ENCODE measurements around the gene BAHCC1. TPM values are rescaled to one million over a fixed set of nuclear protein-coding genes. Genes with fewer than 3 reads are reported as not detected.

Gene BAHCC1
- total and polyA plus RNA-seq, 2 of the 8 experiments (the other 6 are each of a cell fraction or from before 2014, with no cell fraction given): 0.26 to 0.58 TPM

- H3K9ac ChIP-seq (replicated peaks in 1 of 4; ENCODE audit: extremely low read depth in 1 of 4, low read depth in 3 of 4, low read length in 3 of 4): no peak overlapping the region
Measured at GRCh38 chr17:81384929-81385319, 10.3 kb upstream of the BAHCC1 start.

More at GRCh38 chr17:81384929-81385319, 10.3 kb upstream of the BAHCC1 start:
- Histone ChIP-seq H3K4me1 (replicated peaks in 1 of 4; ENCODE audit: control insufficient read depth in 3 of 4, insufficient read depth in 4 of 4, low read length in 3 of 4) (peaks cover 0 to 24% (median 12%) of the 10 kb centered on the region in 4 experiments; a peak in 6 of 7 replicates), H3K4ac (replicated peaks; ENCODE audit: insufficient read length, low read depth, low read length) (no peak overlapping the region), H3K36me3 (ENCODE audit: control insufficient read depth in 2 of 4, insufficient read depth in 4 of 4, low read length in 3 of 4) (no peaks in the 10 kb centered on the region; a peak in 1 of 8 replicates), H3K23ac (ENCODE audit: insufficient read length) (no peak overlapping the region), H2AK5ac (ENCODE audit: low read depth, low read length) (no peak overlapping the region), H3K9me3 (ENCODE audit: insufficient read depth in 2 of 2, low read depth in 1 of 2, low read length in 1 of 2) (no peaks in the 10 kb centered on the region), H3K79me2 (ENCODE audit: control insufficient read depth in 1 of 2, insufficient read depth in 2 of 2, low read length in 2 of 2) (no peaks in the 10 kb centered on the region), H3K56ac (replicated peaks; ENCODE audit: insufficient read length, low read depth, low read length) (no peak overlapping the region), H3K14ac (ENCODE audit: insufficient read length) (no peak overlapping the region), H3K18ac (ENCODE audit: extremely low read depth, low read length) (no peak overlapping the region), H3K4me2 (ENCODE audit: insufficient read depth in 1 of 2, low read depth in 2 of 2, low read length in 2 of 2) (no peak overlapping the region), H3K4me3 (ENCODE audit: extremely low read depth in 1 of 4, insufficient read depth in 2 of 4, low read depth in 3 of 4, low read length in 4 of 4) (no peak overlapping the region), H4K8ac (ENCODE audit: extremely low read depth, insufficient read depth, low read length) (no peak overlapping the region), H2AFZ (ENCODE audit: low read length) (no peak overlapping the region), H2BK120ac (replicated peaks; ENCODE audit: low read depth, low read length) (no peak overlapping the region), H3K79me1 (ENCODE audit: low read depth, low read length) (no peaks in the 10 kb centered on the region), H4K5ac (ENCODE audit: insufficient read length, low read depth, low read length) (no peak overlapping the region), H2BK5ac (ENCODE audit: low read depth, low read length) (no peak overlapping the region), H3K27me3 (replicated peaks in 1 of 4; ENCODE audit: control insufficient read depth in 3 of 4, extremely low read depth in 1 of 4, insufficient read depth in 3 of 4, low read length in 3 of 4) (peaks cover 44 to 72% (median 60%) of the 10 kb centered on the region in 4 experiments), H4K91ac (replicated peaks; ENCODE audit: insufficient read length, low read length) (no peak overlapping the region), H2BK12ac (ENCODE audit: low read depth, low read length) (no peak overlapping the region), H2BK15ac (ENCODE audit: low read length) (no peak overlapping the region), H4K20me1 (replicated peaks in 1 of 2; ENCODE audit: control insufficient read depth in 1 of 2, insufficient read depth in 2 of 2, low read length in 2 of 2) (peaks cover 10 to 16% of the 10 kb centered on the region in 2 experiments), H3K27ac (ENCODE audit: low read depth, low read length) (no peak overlapping the region), H2BK20ac (ENCODE audit: low read length) (no peak overlapping the region), H3K23me2 (ENCODE audit: low read depth, low read length) (peaks cover 7% of the 10 kb centered on the region; the same call in 1 of the 2 replicates)
- ChIA-PET POLR2A (ENCODE audit: partially characterized antibody) (interaction anchor here (1.0 to 2.0 kb wide), 4 partner anchors 10 to 44 kb away, joined by 3 to 8 read pairs (median 3); partner anchors contain the start of gene BAHCC1), CTCF (ENCODE audit: partially characterized antibody) (interaction anchor here (0.7 to 1.9 kb wide), 11 partner anchors 9 to 153 kb away, joined by 3 to 7 read pairs (median 5); no protein-coding TSS in a partner anchor)
- WGBS, 2 experiments (ENCODE audit: extremely low coverage in 1 of 2, insufficient coverage in 1 of 2, insufficient read length in 1 of 2, insufficient replicate concordance in 2 of 2, low coverage in 1 of 2, low lambda C conversion rate in 2 of 2, missing lambda C conversion rate in 1 of 2): 89% methylated on average over 7 of the region's 7 CpGs; no CpG with 5 or more reads in 1 of the 2 experiments
- FAIRE-seq (no peak), DNase-seq (ENCODE audit: low read depth in 1 of 2, low spot score in 2 of 2) (no peak)
- TF ChIP-seq RFX5 (IDR thresholded peaks at IDR 0.05; ENCODE audit: borderline replicate concordance, low read depth, low read length) (no peak), MAX (IDR thresholded peaks at IDR 0.05) (no peak), SIRT6 (IDR thresholded peaks at IDR 0.05; ENCODE audit: low read length) (no peak)

All from H1 (cell line).